HUES64 (cell line): Measurements from ENCODE around the gene ANKRD22.

Experiments
- H3K27ac ChIP-seq: 2 replicates; pipeline ENCODE4 v1.7.0; 2013; ENCODE audit warnings: low read depth, low read length, inconsistent platforms
- H3K27me3 ChIP-seq: 2 replicates; pipeline ENCODE4 v1.6.1; 2013; ENCODE audit warnings: mild to moderate bottlenecking, low read length; ENCODE audit not compliant: insufficient read depth
- H3K36me3 ChIP-seq: 2 replicates; pipeline ENCODE4 v1.6.1; 2013; ENCODE audit warnings: mild to moderate bottlenecking, low read length; ENCODE audit not compliant: insufficient read depth
- H3K4me1 ChIP-seq: 2 replicates; pipeline ENCODE4 v1.6.1; 2013; ENCODE audit warnings: mild to moderate bottlenecking, low read length, moderate library complexity; ENCODE audit not compliant: insufficient read depth
- H3K4me3 ChIP-seq: 2 replicates; pipeline ENCODE4 v1.5.1; 2013; ENCODE audit warnings: mild to moderate bottlenecking, low read length, moderate library complexity
- H3K9ac ChIP-seq: 2 replicates; pipeline ENCODE4 v1.6.1; 2013; ENCODE audit warnings: mild to moderate bottlenecking, low read depth, low read length
- H3K9me3 ChIP-seq: 2 replicates; pipeline ENCODE4 v1.6.1; 2013; ENCODE audit warnings: low read depth, low read length; ENCODE audit not compliant: insufficient read depth
- WGBS: fragments of 150-250, 120-280 bp; methylation state at CpG from one replicate; pipeline ENCODE4 v1.1.7; 2013; ENCODE audit warnings: missing lambda C conversion rate; 5-methylcytosine and 5-hydroxymethylcytosine counted together

ANKRD22 gene

GRCh38 chr10:88792661-88793060 lies 59.0 kb downstream of the ANKRD22 start:
- no peak overlapping the region for H3K27ac ChIP-seq
- no peak overlapping the region for H3K4me3 ChIP-seq
- no peak overlapping the region for H3K9ac ChIP-seq
- 90% methylated on average over 4 of the region's 4 CpGs for WGBS
- no peaks in the 10 kb centered on the region for H3K36me3 ChIP-seq
- H3K4me1 ChIP-seq: no peaks in the 10 kb centered on the region
- H3K27me3 ChIP-seq: no peaks in the 10 kb centered on the region
- H3K9me3 ChIP-seq: no peaks in the 10 kb centered on the region

GRCh38 chr10:88791924-88792323 lies 59.7 kb downstream of the ANKRD22 start:
- H3K27me3 ChIP-seq: no peaks in the 10 kb centered on the region
- H3K4me1 ChIP-seq: no peaks in the 10 kb centered on the region
- H3K36me3 ChIP-seq: no peaks in the 10 kb centered on the region
- no peaks in the 10 kb centered on the region for H3K9me3 ChIP-seq
- H3K27ac ChIP-seq: no peak overlapping the region
- no peak overlapping the region for H3K9ac ChIP-seq
- no peak overlapping the region for H3K4me3 ChIP-seq
- 45% methylated on average over 2 of the region's 2 CpGs for WGBS

DNA sequence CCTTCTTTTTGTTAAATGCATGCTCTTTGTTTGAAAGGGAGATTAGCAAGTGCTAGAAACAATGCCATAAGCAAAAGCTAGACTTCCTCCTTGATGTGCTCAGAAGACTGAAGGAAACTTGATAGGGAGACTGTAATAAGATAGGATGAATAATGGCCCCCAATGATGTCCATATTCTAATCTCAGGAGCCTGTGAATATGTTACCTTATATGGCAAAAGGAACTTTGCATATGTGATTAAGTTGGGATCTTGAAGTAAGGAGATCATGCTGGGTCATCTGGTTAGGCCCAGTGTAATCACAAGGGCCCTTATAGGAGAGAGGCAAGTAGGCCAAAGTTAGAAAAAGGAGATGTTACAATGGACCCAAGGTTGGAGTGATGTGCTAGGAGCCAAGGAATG lies 62.7 kb downstream of the ANKRD22 start:
- Histone ChIP-seq H3K4me3 (no peak overlapping the region), H3K4me1 (no peaks in the 10 kb centered on the region), H3K27ac (no peak overlapping the region), H3K9ac (no peak overlapping the region), H3K27me3 (no peaks in the 10 kb centered on the region), H3K36me3 (no peaks in the 10 kb centered on the region), H3K9me3 (no peaks in the 10 kb centered on the region)

GRCh38 chr10:88787463-88787862 lies 64.2 kb downstream of the ANKRD22 start:
- no peak overlapping the region for H3K9ac ChIP-seq
- 93% methylated on average over 5 of the region's 5 CpGs for WGBS

GRCh38 chr10:88786032-88786770 lies 65.4 kb downstream of the ANKRD22 start:
- Histone ChIP-seq H3K27me3 (no peaks in the 10 kb centered on the region), H3K27ac (no peak overlapping the region), H3K4me1 (no peaks in the 10 kb centered on the region), H3K9ac (no peak overlapping the region), H3K36me3 (no peaks in the 10 kb centered on the region), H3K4me3 (no peak overlapping the region), H3K9me3 (no peaks in the 10 kb centered on the region)
- WGBS: 93% methylated on average over 10 of the region's 10 CpGs

More at GRCh38 chr10:88787463-88787862, 64.2 kb downstream of the ANKRD22 start:
- Histone ChIP-seq H3K4me3 (no peak overlapping the region), H3K27ac (no peak overlapping the region), H3K27me3 (no peaks in the 10 kb centered on the region), H3K9me3 (no peaks in the 10 kb centered on the region), H3K36me3 (no peaks in the 10 kb centered on the region), H3K4me1 (no peaks in the 10 kb centered on the region)

- Histone ChIP-seq H3K36me3 (no peaks in the 10 kb centered on the region), H3K4me1 (no peaks in the 10 kb centered on the region), H3K27me3 (no peaks in the 10 kb centered on the region), H3K9ac (no peak overlapping the region), H3K4me3 (no peak overlapping the region), H3K27ac (no peak overlapping the region), H3K9me3 (no peaks in the 10 kb centered on the region)
- WGBS: 98% methylated on average over 1 of the region's 3 CpGs
Observed at GRCh38 chr10:88783724-88784123, 67.9 kb downstream of the ANKRD22 start.

DNA sequence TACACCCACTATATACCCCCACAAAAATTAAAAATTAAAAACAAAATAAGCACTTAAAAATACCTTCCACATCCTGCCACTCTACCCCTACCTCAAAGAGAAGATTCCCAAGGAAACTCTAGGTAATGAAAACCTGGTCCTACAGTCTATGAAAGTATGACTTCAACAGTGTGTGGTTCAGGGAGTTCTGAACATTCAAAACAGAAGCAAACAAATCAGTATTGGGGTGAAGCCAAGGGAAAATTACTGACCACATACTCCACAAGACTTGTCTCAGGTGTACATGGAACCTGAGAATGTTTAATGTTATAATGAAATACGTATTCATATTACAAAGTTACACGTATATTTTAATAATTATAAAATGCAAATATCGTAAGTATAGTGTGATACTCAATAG lies 69.4 kb downstream of the ANKRD22 start:
- H3K4me3 ChIP-seq: no peak overlapping the region
- H3K27me3 ChIP-seq: no peaks in the 10 kb centered on the region
- H3K36me3 ChIP-seq: no peaks in the 10 kb centered on the region
- H3K4me1 ChIP-seq: no peaks in the 10 kb centered on the region
- no CpG with 5 or more reads among the region's 3 CpGs for WGBS
- H3K9me3 ChIP-seq: no peaks in the 10 kb centered on the region
- no peak overlapping the region for H3K27ac ChIP-seq
- no peak overlapping the region for H3K9ac ChIP-seq

- WGBS: 89% methylated on average over 2 of the region's 2 CpGs
- Histone ChIP-seq H3K9me3 (no peaks in the 10 kb centered on the region), H3K4me1 (no peaks in the 10 kb centered on the region), H3K27me3 (no peaks in the 10 kb centered on the region), H3K9ac (no peak overlapping the region), H3K4me3 (no peak overlapping the region), H3K27ac (no peak overlapping the region), H3K36me3 (no peaks in the 10 kb centered on the region)
Observed at GRCh38 chr10:88781206-88781605, 70.4 kb downstream of the ANKRD22 start.
